Breast epithelium (tissue), 3 donors: ENCODE measurements around the gene PRICKLE2.

Experiments
- POLR2AphosphoS5 ChIP-seq, 3 donors: sonication (generic); formaldehyde crosslinking; IDR thresholded peaks; one replicate each; pipeline ENCODE4 v1.6.1; 2017; ENCODE audit warnings: antibody characterized with exemption in 3 of 3
- TF ChIP-seq, protein P1 (sequence below), 3 donors: fragments of 450-650 bp; IDR thresholded peaks; one replicate each; pipeline ENCODE4 v1.5.1; 2016 to 2017; ENCODE audit warnings: antibody characterized with exemption in 3 of 3, mild to moderate bottlenecking in 3 of 3, moderate library complexity in 3 of 3

DNA sequence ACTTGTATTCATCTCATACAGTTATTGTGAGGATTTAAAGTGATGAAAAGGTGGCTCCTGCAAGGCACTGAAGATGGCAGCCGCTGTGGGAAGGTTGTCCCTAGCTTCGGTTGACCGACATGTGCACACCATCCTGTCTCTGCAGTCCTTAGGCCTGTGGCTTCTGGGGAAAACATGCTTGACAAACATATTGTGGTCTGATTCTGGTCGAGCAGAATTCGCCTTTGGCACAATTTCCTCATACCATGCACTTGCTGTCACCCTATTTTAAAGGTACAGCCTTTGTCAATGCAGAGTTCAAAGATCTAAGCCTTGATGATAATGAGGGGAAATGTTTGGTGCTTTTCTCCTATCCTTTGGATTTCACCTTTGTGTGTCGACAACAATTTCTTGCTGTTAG is 50.9 kb downstream of the PRICKLE2 start:
- TF ChIP-seq, protein P1, sequence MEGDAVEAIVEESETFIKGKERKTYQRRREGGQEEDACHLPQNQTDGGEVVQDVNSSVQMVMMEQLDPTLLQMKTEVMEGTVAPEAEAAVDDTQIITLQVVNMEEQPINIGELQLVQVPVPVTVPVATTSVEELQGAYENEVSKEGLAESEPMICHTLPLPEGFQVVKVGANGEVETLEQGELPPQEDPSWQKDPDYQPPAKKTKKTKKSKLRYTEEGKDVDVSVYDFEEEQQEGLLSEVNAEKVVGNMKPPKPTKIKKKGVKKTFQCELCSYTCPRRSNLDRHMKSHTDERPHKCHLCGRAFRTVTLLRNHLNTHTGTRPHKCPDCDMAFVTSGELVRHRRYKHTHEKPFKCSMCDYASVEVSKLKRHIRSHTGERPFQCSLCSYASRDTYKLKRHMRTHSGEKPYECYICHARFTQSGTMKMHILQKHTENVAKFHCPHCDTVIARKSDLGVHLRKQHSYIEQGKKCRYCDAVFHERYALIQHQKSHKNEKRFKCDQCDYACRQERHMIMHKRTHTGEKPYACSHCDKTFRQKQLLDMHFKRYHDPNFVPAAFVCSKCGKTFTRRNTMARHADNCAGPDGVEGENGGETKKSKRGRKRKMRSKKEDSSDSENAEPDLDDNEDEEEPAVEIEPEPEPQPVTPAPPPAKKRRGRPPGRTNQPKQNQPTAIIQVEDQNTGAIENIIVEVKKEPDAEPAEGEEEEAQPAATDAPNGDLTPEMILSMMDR (IDR thresholded peaks at IDR 0.05) = no peak
- TF ChIP-seq POLR2AphosphoS5 (IDR thresholded peaks at IDR 0.05) = peak in 1 of 3 donors; percentile 63
